HT-29 (cell line): ENCODE measurements around the gene PPIL4. TPM values are rescaled to one million over a fixed set of nuclear protein-coding genes. Genes with fewer than 3 reads are reported as not detected.
A peak's percentile ranks its signal among the peaks of the same experiment; 100 is the strongest.

Experiments used
- DNase-seq: peaks from one replicate; pipeline ENCODE4 v3.0.0-alpha.2; 2015; ENCODE audit warnings: low spot score
- total RNA-seq: library from RNA; depleted of rRNA; stranded (reverse); fragments of >200 nt; shearing (Covaris generic); gene quantifications from 2 replicates; pipeline ENCODE4 v1.2.3, GENCODE V29; 2014; rRNA removed

PPIL4 gene
- 7.6 and 8.6 TPM in 2 replicates for total RNA-seq

- peak; percentile 91 for DNase-seq
These were observed at the start of gene PPIL4 for GRCh38 chr6:149545754-149546471. PPIL4 (minus strand) TSS chr6:149546043; CDS start chr6:149546005, 38 bp downstream.

- no peak for DNase-seq
These were observed 47.6 kb upstream of the PPIL4 start for GRCh38 chr6:149593408-149593807.

- no peak for DNase-seq
These were observed 47.1 kb upstream of the PPIL4 start for GRCh38 chr6:149592983-149593382.

GRCh38 chr6:149586149-149586548 lies 40.3 kb upstream of the PPIL4 start:
- no peak for DNase-seq

GRCh38 chr6:149581349-149581748 lies 35.5 kb upstream of the PPIL4 start:
- no peak for DNase-seq

GRCh38 chr6:149580880-149581279 lies 35.0 kb upstream of the PPIL4 start:
- DNase-seq, result no peak

- no peak for DNase-seq
These were observed 22.2 kb upstream of the PPIL4 start for GRCh38 chr6:149567945-149568585.

GRCh38 chr6:149567194-149567586 lies 21.3 kb upstream of the PPIL4 start:
- no peak for DNase-seq

GRCh38 chr6:149566410-149567193 lies 20.8 kb upstream of the PPIL4 start:
- peak; percentile 57 for DNase-seq

GRCh38 chr6:149565527-149566409 lies 19.9 kb upstream of the PPIL4 start, which contains the start of gene GINM1:
GINM1 (plus strand) TSS chr6:149566375; CDS start chr6:149566415, 40 bp downstream.
- peak; percentile 96 for DNase-seq

- DNase-seq, result no peak
These were observed 18.1 kb upstream of the PPIL4 start for GRCh38 chr6:149563928-149564325.

- no peak for DNase-seq
These were observed 17.5 kb upstream of the PPIL4 start for GRCh38 chr6:149563203-149563927.

GRCh38 chr6:149560736-149561135 lies 14.9 kb upstream of the PPIL4 start:
- DNase-seq, result peak; percentile 58

GRCh38 chr6:149559389-149559788 lies 13.5 kb upstream of the PPIL4 start:
- no peak for DNase-seq

GRCh38 chr6:149558029-149558428 lies 12.2 kb upstream of the PPIL4 start:
- no peak for DNase-seq

GRCh38 chr6:149551920-149552319 lies 6.1 kb upstream of the PPIL4 start:
- no peak for DNase-seq

- peak; percentile 54 for DNase-seq
These were observed 537 bp downstream of the PPIL4 start for GRCh38 chr6:149545258-149545753.

GRCh38 chr6:149544646-149545257 lies 1.1 kb downstream of the PPIL4 start:
- DNase-seq, result no peak

GRCh38 chr6:149541139-149541538 lies 4.7 kb downstream of the PPIL4 start:
- DNase-seq, result no peak

- DNase-seq, result no peak
These were observed 11.1 kb downstream of the PPIL4 start for GRCh38 chr6:149534742-149535141.
